ENCODE results near the gene DRG1.
"Not testable (repeated sequence)": the region's sequence is repeated elsewhere in the genome, so short reads cannot be mapped to it uniquely, and the experiment has no call there.

The DRG1 gene

GRCh38 chr22:31442768-31443489 lies 43.5 kb downstream of the DRG1 start:
- DNase-seq (ENCODE audit: low read depth), result no peak

GRCh38 chr22:31443516-31443915 lies 44.1 kb downstream of the DRG1 start:
- DNase-seq (ENCODE audit: low read depth), result no peak

- no peak for DNase-seq (ENCODE audit: low read depth)
These were observed 46.2 kb downstream of the DRG1 start for GRCh38 chr22:31445642-31446041.

GRCh38 chr22:31446208-31446607 lies 46.8 kb downstream of the DRG1 start:
- no peak for DNase-seq (ENCODE audit: low read depth)

- no peak for DNase-seq (ENCODE audit: low read depth)
These were observed 47.4 kb downstream of the DRG1 start for GRCh38 chr22:31446767-31447166.

- DNase-seq (ENCODE audit: low read depth), result no peak
These were observed 47.9 kb downstream of the DRG1 start for GRCh38 chr22:31447337-31447736.

GRCh38 chr22:31448382-31448781 lies 49.0 kb downstream of the DRG1 start:
- no peak for DNase-seq (ENCODE audit: low read depth)

- DNase-seq (ENCODE audit: low read depth), result no peak
These were observed 50.1 kb downstream of the DRG1 start for GRCh38 chr22:31449506-31449905.

- DNase-seq (ENCODE audit: low read depth), result no peak
These were observed 52.5 kb downstream of the DRG1 start for GRCh38 chr22:31451709-31452571.

GRCh38 chr22:31461699-31462098 lies 62.3 kb downstream of the DRG1 start:
- no peak for DNase-seq (ENCODE audit: low read depth)

- no peak for DNase-seq (ENCODE audit: low read depth)
These were observed 65.9 kb downstream of the DRG1 start for GRCh38 chr22:31465307-31465706.

GRCh38 chr22:31474743-31475142 lies 75.3 kb downstream of the DRG1 start:
- no peak for DNase-seq (ENCODE audit: low read depth)

GRCh38 chr22:31475800-31476199 lies 76.4 kb downstream of the DRG1 start:
- no peak for DNase-seq (ENCODE audit: low read depth)

- no peak for DNase-seq (ENCODE audit: low read depth)
These were observed 77.9 kb downstream of the DRG1 start for GRCh38 chr22:31477329-31477728.

- no peak for DNase-seq (ENCODE audit: low read depth)
These were observed 81.7 kb downstream of the DRG1 start for GRCh38 chr22:31481129-31481528.

GRCh38 chr22:31482470-31482869 lies 83.1 kb downstream of the DRG1 start:
- DNase-seq (ENCODE audit: low read depth), result not testable (repeated sequence)

Measured in activated T-cell treated with anti-CD3 and anti-CD28 coated beads for 24 hours (primary cell).